ENCODE data around the gene SKAP1.
"Not testable (repeated sequence)": the region's sequence is repeated elsewhere in the genome, so short reads cannot be mapped to it uniquely, and the experiment has no call there.

The SKAP1 gene

GRCh38 chr17:48412841-48413240 lies 17.2 kb downstream of the SKAP1 start:
- no peak for DNase-seq (ENCODE audit: low read depth)

DNA sequence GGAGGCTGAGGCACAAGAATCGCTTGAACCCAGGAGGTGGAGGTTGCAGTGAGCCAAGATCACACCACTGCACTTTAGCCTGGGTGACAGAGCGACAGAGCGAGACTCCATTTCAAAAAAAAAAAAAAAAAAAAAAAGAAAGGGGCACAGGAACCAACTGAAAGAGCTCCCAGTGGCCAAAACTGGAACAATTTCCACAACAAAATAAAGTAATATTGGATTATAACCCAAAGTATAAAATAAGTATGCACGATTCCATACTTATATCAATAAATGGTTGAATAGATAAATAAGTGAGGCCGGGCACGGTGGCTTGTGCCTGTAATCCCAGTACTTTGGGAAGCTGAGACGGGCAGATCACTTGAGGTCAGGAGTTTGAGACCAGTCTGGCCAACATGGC lies 19.2 kb downstream of the SKAP1 start:
- not testable (repeated sequence) for DNase-seq (ENCODE audit: low read depth)

GRCh38 chr17:48409607-48410006 lies 20.4 kb downstream of the SKAP1 start:
- DNase-seq (ENCODE audit: low read depth): no peak

- no peak for DNase-seq (ENCODE audit: low read depth)
Measured at GRCh38 chr17:48406936-48407567, 23.0 kb downstream of the SKAP1 start.

DNA sequence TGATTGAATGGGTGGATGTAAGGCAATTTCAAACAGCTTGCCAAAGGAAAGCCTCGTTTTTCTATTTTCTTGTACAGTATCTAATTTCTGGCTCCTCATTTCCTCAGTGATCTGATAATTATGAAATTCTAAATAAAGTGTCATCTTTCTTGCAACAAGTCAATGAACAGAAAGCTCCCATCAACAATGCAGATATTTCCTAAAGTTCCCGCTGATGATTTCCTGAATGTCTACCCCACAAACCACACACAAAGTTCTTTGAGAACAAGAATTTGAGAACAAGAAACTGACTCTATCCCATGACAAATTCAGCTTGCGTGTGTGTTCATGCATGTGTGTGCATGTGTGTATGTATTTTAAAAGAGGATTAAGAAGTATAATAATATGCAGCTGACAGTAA lies 35.2 kb downstream of the SKAP1 start:
- DNase-seq (ENCODE audit: low read depth): no peak

- DNase-seq (ENCODE audit: low read depth): no peak
Measured at GRCh38 chr17:48393283-48393682, 36.7 kb downstream of the SKAP1 start.

DNA sequence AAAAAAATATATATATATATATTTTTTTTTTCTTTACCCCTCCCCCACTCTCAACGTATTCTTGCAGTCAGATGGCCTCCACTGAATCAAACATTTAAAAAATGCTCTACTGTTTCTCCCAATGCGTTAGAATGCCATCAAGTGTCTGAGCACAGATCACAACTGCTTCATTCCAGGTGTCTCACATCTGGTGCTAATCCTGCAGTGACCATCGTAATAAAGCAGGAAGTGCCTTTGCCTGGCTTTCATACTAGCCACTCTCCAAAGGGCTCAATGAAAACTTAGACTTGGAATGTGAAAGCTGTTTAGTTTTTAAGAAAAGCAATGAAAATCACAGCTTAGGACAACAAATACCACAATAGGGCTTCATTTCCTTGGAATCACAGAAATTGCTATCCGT lies 37.2 kb downstream of the SKAP1 start:
- DNase-seq (ENCODE audit: low read depth): no peak

DNA sequence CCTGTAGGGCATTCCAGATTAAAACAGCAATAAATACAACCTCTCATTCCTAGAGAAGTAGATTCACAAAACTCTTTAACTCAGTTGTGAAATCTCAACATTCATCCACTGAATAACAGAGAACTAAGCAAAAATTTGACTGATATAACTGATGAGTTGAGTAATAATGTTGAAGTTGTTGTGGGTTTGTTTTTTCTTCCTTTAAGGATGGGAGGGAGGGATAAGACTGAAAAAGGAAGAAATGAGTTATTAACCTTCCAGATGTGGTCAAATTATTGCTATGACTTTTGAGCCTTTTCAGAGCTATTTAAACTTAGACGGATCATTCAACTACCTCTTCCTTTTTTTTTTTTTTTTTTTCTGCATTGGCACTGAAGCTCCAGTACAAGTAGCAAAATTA lies 38.6 kb downstream of the SKAP1 start:
- no peak for DNase-seq (ENCODE audit: low read depth)

DNA sequence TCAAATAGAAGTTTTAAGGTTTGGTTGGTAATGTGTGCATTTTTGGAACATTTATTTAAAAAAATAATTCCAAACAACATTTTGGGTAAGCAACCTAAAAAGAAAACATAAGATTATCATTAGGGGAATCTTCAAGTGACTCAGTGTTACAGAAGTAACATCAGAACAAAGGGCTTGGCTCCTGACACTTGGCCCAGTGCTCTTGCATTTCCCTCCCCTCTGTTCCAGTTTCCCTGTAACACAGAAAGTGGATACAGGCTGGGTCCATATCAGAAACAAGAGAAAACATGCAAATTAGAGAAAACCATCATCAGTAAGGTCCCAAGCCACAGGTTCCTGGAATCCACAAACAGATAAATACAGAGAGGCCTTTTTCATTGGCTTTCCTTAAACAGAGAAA lies 40.1 kb downstream of the SKAP1 start:
- DNase-seq (ENCODE audit: low read depth): no peak

DNA sequence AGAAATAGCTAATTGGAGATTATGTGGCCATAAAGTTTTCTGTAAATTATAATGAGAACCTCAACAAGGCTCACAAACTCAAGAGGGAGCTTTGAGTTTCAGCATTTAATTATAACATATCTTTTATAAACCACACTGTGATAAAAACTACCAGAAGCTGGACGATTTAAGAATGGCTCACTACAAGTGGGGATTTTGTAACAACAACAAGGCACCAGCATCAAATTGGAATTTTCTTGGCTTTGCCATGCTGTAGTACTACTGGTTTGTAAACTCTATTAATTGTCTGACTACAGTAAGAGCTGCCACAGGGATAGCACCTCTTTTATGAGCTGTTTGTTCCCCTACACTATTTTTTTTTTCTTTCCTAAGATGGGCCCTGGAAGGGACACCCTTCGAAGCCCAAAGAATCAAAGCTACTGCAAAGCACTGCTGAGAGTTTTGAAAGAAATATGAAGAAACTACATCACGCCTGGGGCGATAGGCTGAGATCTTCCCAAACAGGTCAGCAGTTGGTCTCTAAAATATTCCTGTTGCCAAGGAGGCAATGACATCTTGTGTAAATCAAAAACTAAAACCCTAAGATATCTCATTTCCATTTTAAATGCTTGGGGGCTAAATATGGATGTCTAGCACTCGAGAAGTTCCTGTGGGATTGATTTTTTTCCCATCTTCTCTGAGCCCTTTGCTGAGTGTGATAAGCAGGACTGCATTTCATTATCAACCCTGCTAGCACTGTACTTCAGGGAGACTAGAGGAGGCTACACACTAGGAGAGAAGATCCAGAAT lies 40.9 kb downstream of the SKAP1 start:
- no peak for DNase-seq (ENCODE audit: low read depth)

GRCh38 chr17:48386826-48387225 lies 43.2 kb downstream of the SKAP1 start:
- no peak for DNase-seq (ENCODE audit: low read depth)

DNA sequence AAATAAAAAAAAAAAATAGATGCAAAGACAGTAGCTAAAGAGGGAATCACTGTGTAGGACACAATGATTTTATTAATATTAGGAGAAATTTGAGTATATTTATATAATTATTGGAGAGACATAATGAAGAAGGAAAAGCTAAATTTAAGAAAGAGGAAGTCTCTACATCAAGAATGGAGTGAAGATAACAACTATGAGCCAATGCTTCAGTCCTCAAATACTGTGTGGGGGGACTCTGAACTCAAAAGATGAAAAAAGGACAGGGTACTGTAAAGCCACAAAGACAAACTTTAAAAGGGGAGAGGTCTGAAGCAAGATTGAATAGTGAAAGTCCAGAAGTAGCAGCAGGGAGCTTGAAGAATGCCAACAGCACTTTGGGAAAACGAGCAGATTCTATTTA lies 44.7 kb downstream of the SKAP1 start:
- DNase-seq (ENCODE audit: low read depth): no peak

- no peak for DNase-seq (ENCODE audit: low read depth)
Measured at GRCh38 chr17:48384164-48384563, 45.9 kb downstream of the SKAP1 start.

DNA sequence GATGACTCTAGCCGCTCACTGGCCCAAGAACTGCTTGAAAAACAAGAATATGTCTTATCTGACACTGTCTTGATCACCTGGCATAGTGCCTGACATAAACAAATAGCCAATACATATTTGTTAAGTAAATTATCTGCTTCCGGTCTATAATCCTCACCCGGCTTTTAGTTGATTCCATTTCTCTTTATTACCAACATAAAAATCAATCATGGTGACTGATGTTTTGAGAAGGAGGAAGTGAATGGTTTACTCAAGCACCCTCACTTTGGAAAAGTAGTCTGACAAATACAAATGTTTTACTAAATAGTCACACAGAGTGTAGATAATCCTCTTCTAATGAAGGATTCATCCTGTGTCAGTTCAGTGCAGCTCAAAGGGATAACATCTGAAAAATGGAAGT lies 47.0 kb downstream of the SKAP1 start:
- DNase-seq (ENCODE audit: low read depth): no peak

GRCh38 chr17:48378708-48379392 lies 51.2 kb downstream of the SKAP1 start:
- DNase-seq (ENCODE audit: low read depth): no peak

DNA sequence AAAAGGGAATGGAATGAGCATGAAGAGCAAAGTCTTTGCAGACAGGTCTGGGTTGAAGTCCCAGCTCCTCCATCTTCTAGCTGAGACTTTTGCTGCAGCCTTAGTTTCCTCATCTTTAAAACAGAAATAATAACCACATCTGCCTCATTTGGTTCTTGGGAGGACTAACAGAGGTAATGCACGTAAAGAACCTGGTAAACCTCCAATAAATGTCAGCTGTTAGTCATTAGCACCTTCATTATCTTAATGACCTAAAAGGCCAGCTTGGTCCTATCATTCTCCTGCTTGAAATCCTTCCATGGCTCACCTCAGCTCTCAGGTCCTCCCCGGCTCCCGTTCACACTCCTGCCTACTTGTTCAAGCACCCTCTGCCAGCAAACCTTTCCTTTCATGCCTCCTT lies 51.8 kb downstream of the SKAP1 start:
- no peak for DNase-seq (ENCODE audit: low read depth)

GRCh38 chr17:48376682-48377325 lies 53.2 kb downstream of the SKAP1 start:
- DNase-seq (ENCODE audit: low read depth): no peak

GRCh38 chr17:48375356-48375755 lies 54.7 kb downstream of the SKAP1 start:
- peak; percentile 18 for DNase-seq (ENCODE audit: low read depth)

DNA sequence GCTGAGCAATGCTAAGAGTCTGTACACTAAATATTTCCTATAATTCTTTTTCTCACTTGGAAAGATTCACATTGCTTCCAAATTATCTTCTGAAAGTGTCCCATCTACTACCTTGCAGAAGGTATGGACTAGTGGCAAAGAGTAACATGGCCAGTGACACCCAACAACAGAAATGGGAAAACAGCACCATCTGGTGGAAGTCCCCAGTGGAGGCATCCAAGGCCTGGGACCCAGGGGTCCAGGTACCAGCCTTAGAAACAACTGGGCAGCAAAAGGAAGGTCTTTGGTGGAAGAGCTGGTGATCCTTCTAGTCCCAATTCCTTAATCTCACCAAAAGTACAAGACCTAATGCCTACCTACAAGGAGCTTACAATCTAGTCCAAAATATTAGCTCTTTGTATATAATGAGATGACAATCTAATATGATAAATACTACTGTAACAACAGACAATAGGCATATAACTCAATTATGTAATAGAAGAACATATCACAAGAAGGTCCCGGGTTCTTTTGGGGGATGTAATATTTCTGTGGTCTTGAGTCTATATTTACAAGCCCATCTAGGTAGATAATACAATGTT lies 55.3 kb downstream of the SKAP1 start:
- DNase-seq (ENCODE audit: low read depth): no peak

DNA sequence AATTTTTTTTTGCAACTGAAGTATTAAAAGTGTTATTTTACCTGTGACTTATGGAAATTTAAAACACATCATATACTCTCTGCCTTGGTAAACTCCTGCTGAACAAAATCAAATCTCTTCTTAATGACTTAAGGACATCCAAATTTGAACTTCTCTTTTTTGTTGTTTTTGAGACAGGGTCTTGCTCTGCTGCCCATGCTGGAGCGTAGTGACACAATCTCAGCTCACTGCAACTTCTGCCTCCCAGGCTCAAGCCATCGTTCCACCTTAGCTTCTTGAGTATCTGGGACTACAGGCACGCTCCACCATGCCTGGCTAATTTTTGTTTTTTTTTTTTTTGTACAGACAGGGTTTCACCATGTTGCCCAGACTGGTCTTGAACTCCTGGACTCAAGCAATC lies 56.1 kb downstream of the SKAP1 start:
- no peak for DNase-seq (ENCODE audit: low read depth)

GRCh38 chr17:48373130-48373830 lies 56.7 kb downstream of the SKAP1 start:
- DNase-seq (ENCODE audit: low read depth): no peak

DNA sequence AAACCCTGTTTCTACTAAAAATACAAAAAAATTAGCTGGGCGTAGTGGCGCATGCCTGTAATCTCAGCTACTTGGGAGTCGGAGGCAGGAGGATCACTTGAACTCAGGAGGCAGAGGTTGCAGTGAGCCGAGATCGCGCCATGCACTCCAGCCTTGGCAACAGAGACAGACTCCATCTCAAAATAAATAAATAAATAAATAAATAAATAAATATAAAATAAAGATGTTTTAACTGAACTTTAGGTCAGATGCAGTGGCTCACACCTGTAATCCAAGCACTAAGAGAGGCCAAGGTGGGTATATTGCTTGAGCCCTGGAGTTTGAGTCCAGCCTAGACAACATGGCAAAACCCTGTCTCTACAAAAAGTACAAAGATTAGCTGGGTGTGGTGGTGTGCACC lies 61.0 kb downstream of the SKAP1 start:
- not testable (repeated sequence) for DNase-seq (ENCODE audit: low read depth)
